Measurements from ENCODE around the gene UNC13B.

UNC13B gene

GRCh38 chr9:35286381-35286780, 124.6 kb downstream of the UNC13B start:
- no peaks in the 10 kb centered on the region for H4K20me1 ChIP-seq (ENCODE audit: insufficient read depth, low read length)
- no peaks in the 10 kb centered on the region for H3K27me3 ChIP-seq (ENCODE audit: insufficient read depth, low read length)
- no peak overlapping the region for H3K27ac ChIP-seq (ENCODE audit: low read depth, low read length, poor library complexity, severe bottlenecking)
- TF ChIP-seq CTCF (IDR thresholded peaks at IDR 0.05; ENCODE audit: low read length) (no peak), EZH2 (IDR thresholded peaks at IDR 0.05; ENCODE audit: borderline replicate concordance, low read length) (no peak)
- no peak overlapping the region for H2AFZ ChIP-seq (ENCODE audit: low read length)
- no peak overlapping the region for H3K4me2 ChIP-seq (ENCODE audit: low read length)
- H3K36me3 ChIP-seq (ENCODE audit: insufficient read depth, low read length), result no peaks in the 10 kb centered on the region
- no peak overlapping the region for H3K9ac ChIP-seq (ENCODE audit: low read length)
- H3K4me3 ChIP-seq (ENCODE audit: low read depth, low read length, poor library complexity, severe bottlenecking), result no peak overlapping the region
- H3K9me2 ChIP-seq (ENCODE audit: low read depth, low read length), result no peaks in the 10 kb centered on the region
- H3K9me3 ChIP-seq (ENCODE audit: low read length), result no peaks in the 10 kb centered on the region
- no peaks in the 10 kb centered on the region for H3K4me1 ChIP-seq (ENCODE audit: insufficient read depth, low read length, severe bottlenecking)
- H3F3A ChIP-seq (ENCODE audit: insufficient read depth, low read length), result no peaks in the 10 kb centered on the region
- H3K79me2 ChIP-seq (ENCODE audit: insufficient read depth, low read length), result no peaks in the 10 kb centered on the region

- H3K9ac ChIP-seq (ENCODE audit: low read length), result no peak overlapping the region
- no peak overlapping the region for H2AFZ ChIP-seq (ENCODE audit: low read length)
- H3K4me1 ChIP-seq (ENCODE audit: insufficient read depth, low read length, severe bottlenecking), result no peaks in the 10 kb centered on the region
- no peaks in the 10 kb centered on the region for H3K79me2 ChIP-seq (ENCODE audit: insufficient read depth, low read length)
- no peaks in the 10 kb centered on the region for H3K27me3 ChIP-seq (ENCODE audit: insufficient read depth, low read length)
- no peak overlapping the region for H3K4me2 ChIP-seq (ENCODE audit: low read length)
- no peaks in the 10 kb centered on the region for H3F3A ChIP-seq (ENCODE audit: insufficient read depth, low read length)
- no peak overlapping the region for H3K27ac ChIP-seq (ENCODE audit: low read depth, low read length, poor library complexity, severe bottlenecking)
- H3K9me3 ChIP-seq (ENCODE audit: low read length), result no peaks in the 10 kb centered on the region
- TF ChIP-seq CTCF (IDR thresholded peaks at IDR 0.05; ENCODE audit: low read length) (no peak), EZH2 (IDR thresholded peaks at IDR 0.05; ENCODE audit: borderline replicate concordance, low read length) (no peak)
- no peaks in the 10 kb centered on the region for H4K20me1 ChIP-seq (ENCODE audit: insufficient read depth, low read length)
- no peaks in the 10 kb centered on the region for H3K36me3 ChIP-seq (ENCODE audit: insufficient read depth, low read length)
- H3K9me2 ChIP-seq (ENCODE audit: low read depth, low read length), result no peaks in the 10 kb centered on the region
- no peak overlapping the region for H3K4me3 ChIP-seq (ENCODE audit: low read depth, low read length, poor library complexity, severe bottlenecking)
Measured at GRCh38 chr9:35287987-35288632, 126.3 kb downstream of the UNC13B start.

- no peak for TF ChIP-seq EZH2 (IDR thresholded peaks at IDR 0.05; ENCODE audit: borderline replicate concordance, low read length)
- TF ChIP-seq CTCF (IDR thresholded peaks at IDR 0.05; ENCODE audit: low read length), result no peak
- Histone ChIP-seq H3K4me3 (ENCODE audit: low read depth, low read length, poor library complexity, severe bottlenecking) (no peak overlapping the region), H3K36me3 (ENCODE audit: insufficient read depth, low read length) (no peaks in the 10 kb centered on the region), H3K79me2 (ENCODE audit: insufficient read depth, low read length) (no peaks in the 10 kb centered on the region), H3K4me1 (ENCODE audit: insufficient read depth, low read length, severe bottlenecking) (no peaks in the 10 kb centered on the region), H2AFZ (ENCODE audit: low read length) (no peak overlapping the region), H3F3A (ENCODE audit: insufficient read depth, low read length) (no peaks in the 10 kb centered on the region), H3K9me3 (ENCODE audit: low read length) (no peaks in the 10 kb centered on the region), H3K4me2 (ENCODE audit: low read length) (no peak overlapping the region), H3K27ac (ENCODE audit: low read depth, low read length, poor library complexity, severe bottlenecking) (no peak overlapping the region), H3K9ac (ENCODE audit: low read length) (no peak overlapping the region), H4K20me1 (ENCODE audit: insufficient read depth, low read length) (no peaks in the 10 kb centered on the region), H3K27me3 (ENCODE audit: insufficient read depth, low read length) (no peaks in the 10 kb centered on the region), H3K9me2 (ENCODE audit: low read depth, low read length) (no peaks in the 10 kb centered on the region)
Measured at GRCh38 chr9:35288778-35289177, 127.0 kb downstream of the UNC13B start.

Measured in OCI-LY1 (cell line).